ENCODE measurements around the gene TBCE. TPM values are rescaled to one million over a fixed set of nuclear protein-coding genes. Genes with fewer than 3 reads are reported as not detected.

TBCE gene
- polyA plus RNA-seq, 1 donor, result 28.8 TPM

DNA sequence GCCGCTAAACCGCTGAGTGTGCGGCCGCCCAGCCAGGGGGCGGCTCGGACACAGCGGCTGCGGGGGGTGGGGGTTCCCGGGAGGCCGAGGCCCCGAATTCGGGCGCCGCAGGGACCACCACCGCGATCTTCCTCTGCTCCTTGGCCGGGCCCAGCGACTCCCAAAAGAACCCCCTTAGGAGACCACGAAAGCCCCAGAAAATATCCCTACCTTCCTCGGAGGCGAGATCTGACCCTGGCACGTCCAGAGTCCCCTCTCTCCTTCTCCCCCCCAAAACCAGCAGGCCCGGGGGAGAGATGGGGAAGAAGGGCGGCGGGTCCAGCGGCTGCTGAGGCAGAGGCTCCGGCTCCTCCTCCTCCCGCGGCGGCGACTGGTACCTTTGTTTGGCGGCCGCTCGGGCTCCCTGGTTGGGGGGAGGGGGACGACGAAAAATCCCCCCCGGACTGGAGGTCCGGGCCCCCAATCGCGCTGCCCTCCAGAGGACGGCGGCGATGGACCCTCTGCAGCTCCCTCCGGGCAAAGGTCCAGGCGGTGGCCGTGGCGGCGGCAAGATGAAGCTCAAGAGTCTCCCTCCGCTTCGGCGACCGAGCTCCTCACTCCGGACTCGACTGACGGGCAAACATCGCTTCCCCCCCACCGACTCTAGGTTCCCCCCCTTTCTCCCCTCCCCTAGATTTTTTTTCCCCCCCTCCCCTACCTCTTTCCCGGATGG is 39.5 kb upstream of the TBCE start, which contains the start of gene ARID4B:
Gene ARID4B (minus strand): TSS at position 621 of the 712 bp plus-strand sequence. CDS start 1,260 bp downstream, outside the sequence.
- H3K4me1 ChIP-seq (ENCODE audit: control insufficient read depth, insufficient read depth, low read length), result no peaks in the 10 kb centered on the region
- no peaks in the 10 kb centered on the region for H3K36me3 ChIP-seq (ENCODE audit: control insufficient read depth, insufficient read depth, low read length)
- WGBS (ENCODE audit: insufficient coverage, low lambda C conversion rate), result no CpG with 5 or more reads among the region's 58 CpGs
- H3K4me3 ChIP-seq (ENCODE audit: low read length), result peak within 1 kb of the TSS; percentile 99
- peak within 1 kb of the TSS; percentile 98 for H3K27ac ChIP-seq (ENCODE audit: low read length)
- no peaks in the 10 kb centered on the region for H3K27me3 ChIP-seq (ENCODE audit: control insufficient read depth, insufficient read depth, low read length)
- H3K9me3 ChIP-seq (ENCODE audit: control insufficient read depth, low read depth, low read length), result no peaks in the 10 kb centered on the region
- peak in 1 of 2 donors; percentile 4 for DNase-seq

DNA sequence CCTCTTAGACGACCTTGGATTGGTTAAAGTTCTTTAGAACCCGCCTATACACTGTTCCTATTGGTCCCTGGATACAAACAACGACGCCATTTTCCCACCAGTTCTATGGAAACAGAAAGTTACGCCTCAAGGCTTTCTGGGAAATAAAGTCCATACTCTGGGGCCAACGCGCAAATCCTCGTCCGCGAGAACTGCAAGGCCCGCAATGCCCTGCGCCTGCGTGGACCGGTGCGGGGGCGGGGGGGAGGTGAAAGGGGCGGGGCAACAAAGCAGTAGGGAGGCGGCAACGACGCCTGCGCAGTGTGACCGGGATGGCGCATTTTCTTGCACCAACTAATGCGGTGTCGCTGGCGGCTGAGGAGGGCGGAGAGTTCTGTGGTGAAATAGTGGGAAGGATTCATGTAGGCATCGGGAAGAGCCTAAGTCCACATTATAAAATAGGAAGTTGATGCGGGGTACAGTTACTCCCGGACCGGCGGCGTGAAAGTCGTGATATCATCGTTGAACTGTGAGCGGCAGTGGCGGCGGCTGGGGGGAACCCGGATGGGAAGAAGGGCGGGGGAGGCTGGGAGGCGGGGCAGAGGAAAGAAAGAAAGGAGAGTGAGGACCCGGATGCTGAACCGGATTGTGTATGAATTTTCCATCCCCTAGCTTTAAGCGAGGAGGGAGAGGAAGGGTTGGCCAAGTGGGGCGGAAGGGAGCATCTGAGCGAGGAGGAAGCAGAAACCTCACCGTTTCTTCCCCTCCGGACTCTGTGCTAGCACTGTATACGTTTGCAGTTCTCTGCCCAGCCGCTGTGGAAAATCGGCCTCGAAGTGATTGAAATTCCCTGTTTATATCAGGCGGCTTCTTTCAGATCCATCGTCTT is 38.7 kb upstream of the TBCE start, which contains the start of gene GGPS1:
Gene GGPS1 (plus strand): TSS at position 300 of the 868 bp plus-strand sequence. CDS start 6,695 bp downstream, outside the sequence.
- peak within 1 kb of the TSS; percentile 98 for H3K27ac ChIP-seq (ENCODE audit: low read length)
- 0% methylated on average over 2 of the region's 54 CpGs for WGBS (ENCODE audit: insufficient coverage, low lambda C conversion rate)
- no peaks in the 10 kb centered on the region for H3K27me3 ChIP-seq (ENCODE audit: control insufficient read depth, insufficient read depth, low read length)
- H3K4me3 ChIP-seq (ENCODE audit: low read length), result peak within 1 kb of the TSS; percentile 99
- H3K4me1 ChIP-seq (ENCODE audit: control insufficient read depth, insufficient read depth, low read length), result no peaks in the 10 kb centered on the region
- H3K9me3 ChIP-seq (ENCODE audit: control insufficient read depth, low read depth, low read length), result no peaks in the 10 kb centered on the region
- H3K36me3 ChIP-seq (ENCODE audit: control insufficient read depth, insufficient read depth, low read length), result no peaks in the 10 kb centered on the region
- DNase-seq, result peak; percentile 99 to 100

DNA sequence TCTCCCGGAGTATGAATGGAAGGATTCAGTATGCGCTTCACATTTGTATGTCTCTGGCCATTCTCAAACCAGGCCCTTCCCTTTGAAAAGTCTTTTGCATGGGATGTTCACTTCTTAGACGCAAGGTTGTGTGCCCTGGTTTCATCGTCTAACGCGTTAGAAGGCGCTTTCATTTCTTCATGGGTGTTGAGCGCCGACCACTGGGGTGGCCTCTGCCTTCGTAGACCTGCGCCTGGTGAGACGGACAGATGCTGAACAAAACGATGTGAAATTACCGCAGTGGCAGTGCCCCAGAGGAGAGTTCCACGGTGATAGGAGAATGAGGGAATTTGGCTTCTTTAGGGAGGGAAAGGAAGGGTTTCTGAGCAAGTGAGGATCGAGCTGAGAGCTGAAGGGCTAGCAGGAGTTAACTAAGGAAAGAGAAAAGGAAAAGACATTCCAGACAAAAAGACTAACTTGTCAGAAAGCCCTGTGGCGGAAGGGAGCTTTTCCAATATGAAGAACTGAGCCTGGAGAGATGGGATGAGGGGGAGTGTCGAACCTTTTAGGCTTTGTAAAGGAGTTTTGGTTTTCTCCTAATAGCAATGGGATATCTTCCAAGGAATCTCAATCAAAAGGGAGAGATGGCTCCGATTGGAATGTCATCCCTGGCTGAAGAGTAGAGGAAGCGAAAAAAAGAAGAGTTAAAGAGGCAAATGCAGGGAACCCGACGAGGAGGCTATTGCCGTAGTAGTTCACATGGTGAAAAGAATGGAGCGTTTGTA is 37.9 kb upstream of the TBCE start:
- Histone ChIP-seq H3K27ac (ENCODE audit: low read length) (peak overlapping the region; percentile 91), H3K4me1 (ENCODE audit: control insufficient read depth, insufficient read depth, low read length) (no peaks in the 10 kb centered on the region), H3K27me3 (ENCODE audit: control insufficient read depth, insufficient read depth, low read length) (no peaks in the 10 kb centered on the region), H3K9me3 (ENCODE audit: control insufficient read depth, low read depth, low read length) (no peaks in the 10 kb centered on the region), H3K36me3 (ENCODE audit: control insufficient read depth, insufficient read depth, low read length) (no peaks in the 10 kb centered on the region), H3K4me3 (ENCODE audit: low read length) (peak overlapping the region; percentile 73)
- WGBS (ENCODE audit: insufficient coverage, low lambda C conversion rate), result 0% methylated on average over 5 of the region's 24 CpGs
- peak in 1 of 2 donors; percentile 28 for DNase-seq

DNA sequence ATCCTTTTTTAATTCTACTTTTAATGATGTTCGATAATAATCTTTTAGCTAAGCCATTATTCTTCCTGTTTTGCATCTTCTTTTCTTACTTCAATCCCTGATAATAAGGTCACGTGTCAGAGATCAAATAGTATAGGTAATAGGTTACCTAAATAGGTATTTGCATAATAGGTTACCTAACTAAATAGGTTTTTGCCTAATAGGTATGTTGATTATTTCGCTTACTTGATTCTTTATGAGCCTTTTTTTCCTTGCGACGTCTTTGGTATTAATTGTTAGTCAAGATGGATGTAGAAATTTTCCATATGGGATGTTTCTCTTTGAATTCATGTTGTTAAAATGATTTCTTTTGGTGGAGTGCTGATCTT is 36.3 kb upstream of the TBCE start:
- Histone ChIP-seq H3K4me1 (ENCODE audit: control insufficient read depth, insufficient read depth, low read length) (no peaks in the 10 kb centered on the region), H3K27me3 (ENCODE audit: control insufficient read depth, insufficient read depth, low read length) (no peaks in the 10 kb centered on the region), H3K27ac (ENCODE audit: low read length) (no peak overlapping the region), H3K9me3 (ENCODE audit: control insufficient read depth, low read depth, low read length) (no peaks in the 10 kb centered on the region), H3K4me3 (ENCODE audit: low read length) (no peak overlapping the region), H3K36me3 (ENCODE audit: control insufficient read depth, insufficient read depth, low read length) (peaks cover 3% of the 10 kb centered on the region)
- WGBS (ENCODE audit: insufficient coverage, low lambda C conversion rate), result 92% methylated on average over 5 of the region's 5 CpGs
- DNase-seq, result no peak

DNA sequence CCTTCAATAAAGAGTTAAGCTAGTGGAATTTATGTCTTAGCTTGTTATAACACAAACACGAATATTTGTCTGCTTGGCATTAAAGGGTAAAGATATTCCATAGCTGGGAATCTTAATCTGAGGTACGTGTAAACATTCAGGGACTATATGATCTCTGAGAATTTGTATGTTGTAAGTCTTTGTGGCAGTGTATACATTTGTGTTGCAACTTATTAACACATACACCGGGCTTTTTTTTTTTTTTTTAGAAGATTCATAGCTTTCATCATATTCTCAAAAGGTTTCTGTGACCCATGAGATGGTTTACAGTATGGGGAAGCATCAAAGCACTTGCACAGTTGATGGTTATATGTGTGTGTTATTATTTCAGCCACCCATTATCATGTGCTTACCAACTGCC is 35.8 kb upstream of the TBCE start:
- H3K27ac ChIP-seq (ENCODE audit: low read length), result no peak overlapping the region
- WGBS (ENCODE audit: insufficient coverage, low lambda C conversion rate), result 22% methylated on average over 1 of the region's 3 CpGs
- no peaks in the 10 kb centered on the region for H3K4me1 ChIP-seq (ENCODE audit: control insufficient read depth, insufficient read depth, low read length)
- no peak overlapping the region for H3K4me3 ChIP-seq (ENCODE audit: low read length)
- DNase-seq, result no peak
- H3K9me3 ChIP-seq (ENCODE audit: control insufficient read depth, low read depth, low read length), result no peaks in the 10 kb centered on the region
- no peaks in the 10 kb centered on the region for H3K27me3 ChIP-seq (ENCODE audit: control insufficient read depth, insufficient read depth, low read length)
- H3K36me3 ChIP-seq (ENCODE audit: control insufficient read depth, insufficient read depth, low read length), result peaks cover 4% of the 10 kb centered on the region

DNA sequence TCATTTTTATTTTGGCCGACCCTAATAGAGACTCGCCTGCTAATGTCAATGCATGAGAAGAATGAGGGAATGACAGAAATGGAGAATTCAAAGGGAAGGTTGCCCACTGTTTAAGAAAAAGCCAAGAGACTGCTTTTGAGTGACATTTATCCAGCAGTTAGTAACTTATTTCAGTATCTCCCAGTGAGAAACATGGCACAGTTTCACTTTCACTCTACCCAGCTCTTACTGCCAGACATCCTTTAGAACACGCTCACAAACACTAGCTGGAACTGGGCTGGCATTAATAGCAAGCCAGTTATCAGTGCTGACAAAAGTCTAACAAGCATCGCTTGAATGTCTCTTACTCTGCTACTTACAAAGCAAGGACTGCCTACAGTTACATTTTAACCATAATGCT is 30.3 kb upstream of the TBCE start:
- Histone ChIP-seq H3K9me3 (ENCODE audit: control insufficient read depth, low read depth, low read length) (no peaks in the 10 kb centered on the region), H3K36me3 (ENCODE audit: control insufficient read depth, insufficient read depth, low read length) (peaks cover 20% of the 10 kb centered on the region), H3K27me3 (ENCODE audit: control insufficient read depth, insufficient read depth, low read length) (no peaks in the 10 kb centered on the region), H3K4me1 (ENCODE audit: control insufficient read depth, insufficient read depth, low read length) (peaks cover 2% of the 10 kb centered on the region), H3K27ac (ENCODE audit: low read length) (peak overlapping the region; percentile 60), H3K4me3 (ENCODE audit: low read length) (no peak overlapping the region)
- WGBS (ENCODE audit: insufficient coverage, low lambda C conversion rate), result 20% methylated on average over 1 of the region's 4 CpGs
- DNase-seq, result peak; percentile 64 to 80

DNA sequence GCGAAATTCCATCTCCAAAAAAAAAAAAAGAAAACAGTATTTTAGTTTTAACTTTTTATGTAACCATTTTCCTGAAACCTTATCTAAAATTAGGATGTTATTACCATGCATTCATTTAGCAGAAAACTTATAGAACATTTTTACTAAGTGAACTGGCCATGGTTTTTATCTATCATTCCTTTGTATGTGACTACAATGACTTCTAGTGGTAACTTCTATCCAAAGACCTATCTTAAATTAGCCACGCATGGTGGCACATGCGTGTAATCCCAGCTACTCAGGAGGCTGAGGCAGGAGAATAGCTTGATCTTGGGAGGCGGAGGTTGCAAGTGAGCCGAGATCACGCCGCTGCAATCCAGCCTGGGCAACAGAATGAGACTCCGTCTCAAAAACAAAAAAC is 27.5 kb upstream of the TBCE start:
- WGBS (ENCODE audit: insufficient coverage, low lambda C conversion rate), result 100% methylated on average over 1 of the region's 8 CpGs
- Histone ChIP-seq H3K36me3 (ENCODE audit: control insufficient read depth, insufficient read depth, low read length) (peaks cover 36% of the 10 kb centered on the region), H3K9me3 (ENCODE audit: control insufficient read depth, low read depth, low read length) (no peaks in the 10 kb centered on the region), H3K27ac (ENCODE audit: low read length) (no peak overlapping the region), H3K4me3 (ENCODE audit: low read length) (no peak overlapping the region), H3K4me1 (ENCODE audit: control insufficient read depth, insufficient read depth, low read length) (peaks cover 2% of the 10 kb centered on the region), H3K27me3 (ENCODE audit: control insufficient read depth, insufficient read depth, low read length) (no peaks in the 10 kb centered on the region)
- no peak for DNase-seq

DNA sequence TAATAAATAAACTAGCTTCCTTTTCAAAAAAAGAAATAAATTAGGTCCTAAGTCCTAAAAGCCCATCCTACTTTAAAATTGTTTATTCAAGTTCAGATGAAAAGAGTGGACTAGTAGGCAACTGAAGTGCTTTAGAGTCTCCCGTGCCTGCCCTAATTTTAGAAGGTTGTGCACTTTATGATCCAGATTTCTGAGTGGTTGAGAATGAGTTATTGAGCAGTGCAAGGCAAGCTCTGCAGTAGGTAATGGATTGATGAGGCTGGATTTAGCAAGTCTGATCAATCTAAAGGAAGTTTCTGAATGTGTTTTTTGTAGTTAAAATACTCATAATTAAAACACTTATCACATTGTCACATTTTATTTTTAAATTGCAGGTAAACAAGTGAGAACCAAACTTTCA is 25.9 kb upstream of the TBCE start:
- Histone ChIP-seq H3K27ac (ENCODE audit: low read length) (no peak overlapping the region), H3K27me3 (ENCODE audit: control insufficient read depth, insufficient read depth, low read length) (no peaks in the 10 kb centered on the region), H3K9me3 (ENCODE audit: control insufficient read depth, low read depth, low read length) (no peaks in the 10 kb centered on the region), H3K4me3 (ENCODE audit: low read length) (no peak overlapping the region), H3K4me1 (ENCODE audit: control insufficient read depth, insufficient read depth, low read length) (peaks cover 2% of the 10 kb centered on the region), H3K36me3 (ENCODE audit: control insufficient read depth, insufficient read depth, low read length) (peaks cover 32% of the 10 kb centered on the region)
- no CpG with 5 or more reads among the region's 1 CpG for WGBS (ENCODE audit: insufficient coverage, low lambda C conversion rate)
- DNase-seq, result no peak

DNA sequence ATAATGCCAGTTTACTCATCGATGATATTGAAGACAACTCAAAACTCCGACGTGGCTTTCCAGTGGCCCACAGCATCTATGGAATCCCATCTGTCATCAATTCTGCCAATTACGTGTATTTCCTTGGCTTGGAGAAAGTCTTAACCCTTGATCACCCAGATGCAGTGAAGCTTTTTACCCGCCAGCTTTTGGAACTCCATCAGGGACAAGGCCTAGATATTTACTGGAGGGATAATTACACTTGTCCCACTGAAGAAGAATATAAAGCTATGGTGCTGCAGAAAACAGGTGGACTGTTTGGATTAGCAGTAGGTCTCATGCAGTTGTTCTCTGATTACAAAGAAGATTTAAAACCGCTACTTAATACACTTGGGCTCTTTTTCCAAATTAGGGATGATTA is 25.2 kb upstream of the TBCE start:
- Histone ChIP-seq H3K4me1 (ENCODE audit: control insufficient read depth, insufficient read depth, low read length) (no peaks in the 10 kb centered on the region), H3K9me3 (ENCODE audit: control insufficient read depth, low read depth, low read length) (no peaks in the 10 kb centered on the region), H3K27me3 (ENCODE audit: control insufficient read depth, insufficient read depth, low read length) (no peaks in the 10 kb centered on the region), H3K4me3 (ENCODE audit: low read length) (no peak overlapping the region), H3K27ac (ENCODE audit: low read length) (no peak overlapping the region), H3K36me3 (ENCODE audit: control insufficient read depth, insufficient read depth, low read length) (peaks cover 30% of the 10 kb centered on the region)
- WGBS (ENCODE audit: insufficient coverage, low lambda C conversion rate), result no CpG with 5 or more reads among the region's 6 CpGs
- DNase-seq, result no peak

DNA sequence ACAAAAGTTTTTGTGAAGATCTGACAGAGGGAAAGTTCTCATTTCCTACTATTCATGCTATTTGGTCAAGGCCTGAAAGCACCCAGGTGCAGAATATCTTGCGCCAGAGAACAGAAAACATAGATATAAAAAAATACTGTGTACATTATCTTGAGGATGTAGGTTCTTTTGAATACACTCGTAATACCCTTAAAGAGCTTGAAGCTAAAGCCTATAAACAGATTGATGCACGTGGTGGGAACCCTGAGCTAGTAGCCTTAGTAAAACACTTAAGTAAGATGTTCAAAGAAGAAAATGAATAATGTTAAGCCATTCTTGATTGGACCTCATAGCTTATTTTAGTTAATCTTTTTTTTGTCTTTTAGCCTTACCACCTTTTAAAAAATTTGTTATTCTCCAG is 24.8 kb upstream of the TBCE start:
- Histone ChIP-seq H3K4me3 (ENCODE audit: low read length) (no peak overlapping the region), H3K9me3 (ENCODE audit: control insufficient read depth, low read depth, low read length) (no peaks in the 10 kb centered on the region), H3K36me3 (ENCODE audit: control insufficient read depth, insufficient read depth, low read length) (peaks cover 29% of the 10 kb centered on the region), H3K27me3 (ENCODE audit: control insufficient read depth, insufficient read depth, low read length) (no peaks in the 10 kb centered on the region), H3K27ac (ENCODE audit: low read length) (no peak overlapping the region), H3K4me1 (ENCODE audit: control insufficient read depth, insufficient read depth, low read length) (no peaks in the 10 kb centered on the region)
- DNase-seq, result no peak
- WGBS (ENCODE audit: insufficient coverage, low lambda C conversion rate), result 100% methylated on average over 1 of the region's 3 CpGs
